PC-9 (cell line): ENCODE results near the gene CREB3L1.

Source experiments
- CTCF ChIP-seq: fragments of 200-600 bp; sonication (generic); conservative IDR thresholded peaks from 2 replicates; pipeline ENCODE4 v1.6.1; 2017; ENCODE audit warnings: mixed run types, antibody characterized with exemption, mild to moderate bottlenecking, moderate library complexity
- EZH2 ChIP-seq: fragments of 200-600 bp; sonication (generic); IDR thresholded peaks from 2 replicates; pipeline ENCODE4 v1.8.0; 2017; ENCODE audit warnings: antibody characterized with exemption, low read depth

- TF ChIP-seq CTCF (no peak), EZH2 (no peak)
Measured at GRCh38 chr11:46239801-46240061, 37.7 kb upstream of the CREB3L1 start.
